SU-DHL-6 (cell line): Measurements from ENCODE around the gene ZNF107.

Experiments used
- EZH2phosphoT487 ChIP-seq: fragments of 200-600 bp; sonication (generic), shearing (Covaris generic); conservative IDR thresholded peaks from 2 replicates; pipeline ENCODE4 v1.6.1; 2018; ENCODE audit warnings: mild to moderate bottlenecking, antibody characterized with exemption, low read length, moderate library complexity, mixed read lengths
- TF ChIP-seq, protein P1 (sequence below): fragments of 200-600 bp; sonication (generic); IDR thresholded peaks from one replicate; pipeline ENCODE4 v1.5.1; 2017; ENCODE audit warnings: antibody characterized with exemption, mild to moderate bottlenecking, low read length, moderate library complexity; ENCODE audit not compliant: insufficient read depth, poor library complexity, severe bottlenecking

DNA sequence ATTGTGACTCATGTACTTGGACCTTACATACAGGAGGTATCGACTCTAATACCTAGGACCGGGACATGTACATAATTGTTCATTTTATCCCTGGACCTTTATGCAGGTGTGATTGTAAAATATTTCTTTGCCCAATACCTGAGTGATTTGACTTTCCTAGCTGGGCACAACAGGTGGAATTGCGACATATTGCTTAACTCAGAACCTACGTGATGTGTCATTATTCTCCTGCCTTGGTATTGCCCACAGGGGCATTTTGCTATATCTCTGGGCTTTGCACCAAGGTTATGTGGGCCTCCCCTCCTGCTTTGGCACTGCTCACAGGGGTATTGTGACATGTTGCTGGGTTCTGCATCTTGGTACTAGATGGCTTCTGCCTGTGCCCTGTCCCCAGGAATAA lies 23.9 kb upstream of the ZNF107 start:
- TF ChIP-seq, protein P1, sequence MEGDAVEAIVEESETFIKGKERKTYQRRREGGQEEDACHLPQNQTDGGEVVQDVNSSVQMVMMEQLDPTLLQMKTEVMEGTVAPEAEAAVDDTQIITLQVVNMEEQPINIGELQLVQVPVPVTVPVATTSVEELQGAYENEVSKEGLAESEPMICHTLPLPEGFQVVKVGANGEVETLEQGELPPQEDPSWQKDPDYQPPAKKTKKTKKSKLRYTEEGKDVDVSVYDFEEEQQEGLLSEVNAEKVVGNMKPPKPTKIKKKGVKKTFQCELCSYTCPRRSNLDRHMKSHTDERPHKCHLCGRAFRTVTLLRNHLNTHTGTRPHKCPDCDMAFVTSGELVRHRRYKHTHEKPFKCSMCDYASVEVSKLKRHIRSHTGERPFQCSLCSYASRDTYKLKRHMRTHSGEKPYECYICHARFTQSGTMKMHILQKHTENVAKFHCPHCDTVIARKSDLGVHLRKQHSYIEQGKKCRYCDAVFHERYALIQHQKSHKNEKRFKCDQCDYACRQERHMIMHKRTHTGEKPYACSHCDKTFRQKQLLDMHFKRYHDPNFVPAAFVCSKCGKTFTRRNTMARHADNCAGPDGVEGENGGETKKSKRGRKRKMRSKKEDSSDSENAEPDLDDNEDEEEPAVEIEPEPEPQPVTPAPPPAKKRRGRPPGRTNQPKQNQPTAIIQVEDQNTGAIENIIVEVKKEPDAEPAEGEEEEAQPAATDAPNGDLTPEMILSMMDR, result no peak
- no peak for TF ChIP-seq EZH2phosphoT487
